DOHH2 (cell line): ENCODE measurements around the gene MAML2.

Experiments used
- CTCF ChIP-seq: fragments of 200-600 bp; sonication (generic); IDR thresholded peaks from one replicate; pipeline ENCODE4 v1.5.1; 2014; ENCODE audit warnings: antibody characterized with exemption, mild to moderate bottlenecking, low read depth, low read length; ENCODE audit not compliant: poor library complexity, severe bottlenecking
- EZH2phosphoT487 ChIP-seq: fragments of 200-600 bp; sonication (generic); IDR thresholded peaks from 2 replicates; pipeline ENCODE4 v1.6.1; 2017; ENCODE audit warnings: borderline replicate concordance, mild to moderate bottlenecking, antibody characterized with exemption, low read length, moderate library complexity, mixed read lengths

GRCh38 chr11:96339706-96340554 is 3.1 kb downstream of the MAML2 start:
- TF ChIP-seq CTCF (no peak), EZH2phosphoT487 (no peak)
